ENCODE measurements around the gene CSNK1G2. TPM values are rescaled to one million over a fixed set of nuclear protein-coding genes. Genes with fewer than 3 reads are reported as not detected.

Gene CSNK1G2
- total RNA-seq, 1 donor from 2014 or later: 58.4 TPM

DNA sequence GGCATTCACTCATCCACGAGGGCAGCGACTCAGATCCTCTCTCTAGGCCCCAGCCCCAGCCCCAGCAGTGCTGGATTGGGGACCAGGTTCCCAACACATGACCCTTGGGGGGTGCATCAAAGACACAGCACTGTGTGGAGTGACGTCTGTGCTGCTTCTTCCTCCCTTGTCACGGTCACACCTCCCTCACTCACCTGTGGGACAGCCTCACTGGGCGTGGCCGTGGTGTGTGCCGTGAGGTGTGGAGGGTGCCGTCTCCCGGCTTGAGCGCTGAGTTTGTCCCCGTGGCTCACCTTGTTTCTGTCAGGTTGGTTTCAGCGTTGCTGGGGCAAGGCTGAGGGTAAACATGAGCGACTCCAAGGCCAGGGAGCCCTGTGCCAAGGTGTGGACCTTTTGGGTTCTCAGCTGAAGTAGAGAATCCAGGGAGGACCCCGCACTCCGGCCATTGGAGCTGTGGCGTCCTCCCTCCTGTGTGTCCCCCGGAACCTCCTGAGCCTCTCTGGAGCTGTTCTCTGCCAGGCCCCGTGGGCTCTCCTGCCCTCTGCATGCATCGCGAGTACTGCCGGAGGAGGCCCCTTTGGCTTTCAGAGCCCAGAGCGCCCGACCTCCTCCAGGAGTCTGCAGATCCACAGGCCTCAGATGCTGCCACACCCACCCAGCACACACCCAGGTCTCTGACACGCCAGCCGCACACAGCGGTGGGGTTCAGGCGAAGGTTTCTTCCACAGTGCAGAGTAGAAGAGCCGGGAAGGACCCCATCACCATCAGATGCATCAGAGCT is 33.6 kb downstream of the CSNK1G2 start:
- DNase-seq (ENCODE audit: low read depth): no peak
- Histone ChIP-seq H3K4me3 (ENCODE audit: low read depth, low read length) (no peak overlapping the region), H3K36me3 (ENCODE audit: control insufficient read depth, insufficient read depth, low read length) (peaks cover 25% of the 10 kb centered on the region), H3K27me3 (ENCODE audit: control insufficient read depth, insufficient read depth, low read length) (no peaks in the 10 kb centered on the region)
- TF ChIP-seq, protein P1, sequence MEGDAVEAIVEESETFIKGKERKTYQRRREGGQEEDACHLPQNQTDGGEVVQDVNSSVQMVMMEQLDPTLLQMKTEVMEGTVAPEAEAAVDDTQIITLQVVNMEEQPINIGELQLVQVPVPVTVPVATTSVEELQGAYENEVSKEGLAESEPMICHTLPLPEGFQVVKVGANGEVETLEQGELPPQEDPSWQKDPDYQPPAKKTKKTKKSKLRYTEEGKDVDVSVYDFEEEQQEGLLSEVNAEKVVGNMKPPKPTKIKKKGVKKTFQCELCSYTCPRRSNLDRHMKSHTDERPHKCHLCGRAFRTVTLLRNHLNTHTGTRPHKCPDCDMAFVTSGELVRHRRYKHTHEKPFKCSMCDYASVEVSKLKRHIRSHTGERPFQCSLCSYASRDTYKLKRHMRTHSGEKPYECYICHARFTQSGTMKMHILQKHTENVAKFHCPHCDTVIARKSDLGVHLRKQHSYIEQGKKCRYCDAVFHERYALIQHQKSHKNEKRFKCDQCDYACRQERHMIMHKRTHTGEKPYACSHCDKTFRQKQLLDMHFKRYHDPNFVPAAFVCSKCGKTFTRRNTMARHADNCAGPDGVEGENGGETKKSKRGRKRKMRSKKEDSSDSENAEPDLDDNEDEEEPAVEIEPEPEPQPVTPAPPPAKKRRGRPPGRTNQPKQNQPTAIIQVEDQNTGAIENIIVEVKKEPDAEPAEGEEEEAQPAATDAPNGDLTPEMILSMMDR (IDR thresholded peaks at IDR 0.05; ENCODE audit: insufficient read depth, low read length, severe bottlenecking): no peak
- FAIRE-seq: no peak

DNA sequence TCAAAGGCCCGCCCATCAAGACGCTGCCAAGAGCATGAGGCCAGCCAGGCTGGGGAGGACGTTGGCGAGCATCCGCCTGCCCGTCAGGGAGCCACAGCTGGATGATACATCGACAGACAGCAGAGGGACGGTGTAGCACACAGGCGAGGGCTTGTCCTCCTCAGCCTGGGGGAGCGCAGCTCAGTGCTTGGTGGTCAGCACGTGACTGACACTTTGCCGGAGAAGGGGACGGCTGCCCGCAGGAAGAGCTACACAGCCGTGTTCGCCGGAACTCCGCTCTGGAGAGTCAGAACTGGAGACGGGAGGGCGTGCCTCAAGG is 34.1 kb downstream of the CSNK1G2 start:
- DNase-seq (ENCODE audit: low read depth): no peak
- FAIRE-seq: no peak

DNA sequence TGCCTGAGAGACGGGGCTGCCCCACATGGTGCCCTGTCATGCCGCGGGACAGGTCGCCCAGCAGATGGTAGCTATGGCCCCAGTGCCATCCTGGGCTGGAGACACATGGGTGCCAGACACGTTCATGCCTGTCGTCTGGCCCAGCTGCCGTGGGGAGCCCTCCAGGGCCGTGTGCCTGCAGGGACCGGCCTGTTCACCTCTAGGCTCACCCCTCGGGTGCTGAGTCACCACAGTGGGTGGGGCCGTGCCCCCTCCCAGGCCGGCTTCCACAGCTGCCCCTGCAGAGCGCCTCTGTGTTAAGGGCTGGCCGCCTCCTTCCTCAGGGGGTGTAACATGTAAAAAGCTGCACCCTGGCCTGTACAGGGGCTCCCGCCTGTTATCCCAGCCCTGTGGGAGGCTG is 36.1 kb downstream of the CSNK1G2 start:
- TF ChIP-seq, protein P1 (IDR thresholded peaks at IDR 0.05; ENCODE audit: insufficient read depth, low read length, severe bottlenecking): no peak
- Histone ChIP-seq H3K4me3 (ENCODE audit: low read depth, low read length) (no peak overlapping the region), H3K36me3 (ENCODE audit: control insufficient read depth, insufficient read depth, low read length) (peaks cover 26% of the 10 kb centered on the region), H3K27me3 (ENCODE audit: control insufficient read depth, insufficient read depth, low read length) (no peaks in the 10 kb centered on the region)
- FAIRE-seq: no peak
- DNase-seq (ENCODE audit: low read depth): no peak

More for the DNA sequence above, 34.1 kb downstream of the CSNK1G2 start:
- H3K27me3 ChIP-seq (ENCODE audit: control insufficient read depth, insufficient read depth, low read length): no peaks in the 10 kb centered on the region
- peaks cover 29% of the 10 kb centered on the region for H3K36me3 ChIP-seq (ENCODE audit: control insufficient read depth, insufficient read depth, low read length)
- H3K4me3 ChIP-seq (ENCODE audit: low read depth, low read length): no peak overlapping the region
- TF ChIP-seq, protein P1 (IDR thresholded peaks at IDR 0.05; ENCODE audit: insufficient read depth, low read length, severe bottlenecking): no peak

DNA sequence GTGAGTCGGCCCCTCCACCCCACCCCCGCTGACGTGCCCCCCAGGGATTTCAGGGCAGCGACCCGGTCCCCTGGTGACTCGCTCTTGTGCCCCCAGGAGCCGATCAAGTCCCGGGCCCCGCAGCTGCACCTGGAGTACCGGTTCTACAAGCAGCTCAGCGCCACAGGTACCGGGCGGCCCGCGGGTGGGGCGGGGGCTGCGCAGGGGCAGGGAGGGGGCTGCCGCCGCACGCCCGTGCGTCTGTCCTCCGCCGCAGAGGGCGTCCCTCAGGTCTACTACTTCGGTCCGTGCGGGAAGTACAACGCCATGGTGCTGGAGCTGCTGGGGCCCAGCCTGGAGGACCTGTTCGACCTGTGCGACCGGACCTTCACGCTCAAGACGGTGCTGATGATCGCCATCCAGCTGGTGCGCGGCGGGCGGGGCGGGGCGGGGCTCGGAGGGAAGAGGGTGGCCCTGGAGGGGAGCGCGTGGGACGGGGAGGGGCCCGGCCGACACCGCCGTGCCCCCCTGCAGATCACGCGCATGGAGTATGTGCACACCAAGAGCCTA is 37.4 kb downstream of the CSNK1G2 start:
- no peaks in the 10 kb centered on the region for H3K27me3 ChIP-seq (ENCODE audit: control insufficient read depth, insufficient read depth, low read length)
- no peak overlapping the region for H3K4me3 ChIP-seq (ENCODE audit: low read depth, low read length)
- TF ChIP-seq, protein P1 (IDR thresholded peaks at IDR 0.05; ENCODE audit: insufficient read depth, low read length, severe bottlenecking): no peak
- DNase-seq (ENCODE audit: low read depth) (no peak), FAIRE-seq (no peak)
- peaks cover 30% of the 10 kb centered on the region for H3K36me3 ChIP-seq (ENCODE audit: control insufficient read depth, insufficient read depth, low read length)

DNA sequence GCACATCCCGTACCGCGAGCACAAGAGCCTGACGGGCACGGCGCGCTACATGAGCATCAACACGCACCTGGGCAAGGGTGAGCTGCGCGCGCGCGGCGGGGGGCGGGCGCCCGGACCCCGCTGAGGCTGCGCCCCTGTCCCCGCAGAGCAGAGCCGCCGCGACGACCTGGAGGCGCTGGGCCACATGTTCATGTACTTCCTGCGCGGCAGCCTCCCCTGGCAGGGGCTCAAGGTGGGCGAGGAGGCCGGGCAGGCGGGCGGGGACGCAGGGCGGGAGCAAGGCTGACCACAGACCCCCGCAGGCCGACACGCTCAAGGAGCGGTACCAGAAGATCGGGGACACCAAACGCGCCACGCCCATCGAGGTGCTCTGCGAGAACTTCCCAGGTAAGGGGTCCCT is 38.0 kb downstream of the CSNK1G2 start:
- no peaks in the 10 kb centered on the region for H3K27me3 ChIP-seq (ENCODE audit: control insufficient read depth, insufficient read depth, low read length)
- H3K4me3 ChIP-seq (ENCODE audit: low read depth, low read length): no peak overlapping the region
- peaks cover 29% of the 10 kb centered on the region for H3K36me3 ChIP-seq (ENCODE audit: control insufficient read depth, insufficient read depth, low read length)
- no peak for DNase-seq (ENCODE audit: low read depth)
- no peak for FAIRE-seq
- TF ChIP-seq, protein P1 (IDR thresholded peaks at IDR 0.05; ENCODE audit: insufficient read depth, low read length, severe bottlenecking): no peak

Measured in bronchial epithelial cell (primary cell).